MM.1S (cell line): ENCODE measurements around the gene ZCCHC24.

ENCODE experiments used
- EZH2 ChIP-seq: fragments of 300-600 bp; sonication (generic); optimal IDR thresholded peaks from 2 replicates; pipeline ENCODE3; 2017; ENCODE audit warnings: low read depth, mild to moderate bottlenecking, antibody characterized with exemption, low read length, mixed read lengths
- EZH2phosphoT487 ChIP-seq: fragments of 300-600 bp; sonication (generic); IDR thresholded peaks from 2 replicates; pipeline ENCODE4 v1.6.1; 2018; ENCODE audit warnings: antibody characterized with exemption, low read length
- TF ChIP-seq, protein P1 (sequence below): fragments of 300-600 bp; sonication (generic); IDR thresholded peaks from 2 replicates; pipeline ENCODE4 v1.5.1; 2016; ENCODE audit warnings: antibody characterized with exemption, low read length, mixed read lengths

- TF ChIP-seq, protein P1, sequence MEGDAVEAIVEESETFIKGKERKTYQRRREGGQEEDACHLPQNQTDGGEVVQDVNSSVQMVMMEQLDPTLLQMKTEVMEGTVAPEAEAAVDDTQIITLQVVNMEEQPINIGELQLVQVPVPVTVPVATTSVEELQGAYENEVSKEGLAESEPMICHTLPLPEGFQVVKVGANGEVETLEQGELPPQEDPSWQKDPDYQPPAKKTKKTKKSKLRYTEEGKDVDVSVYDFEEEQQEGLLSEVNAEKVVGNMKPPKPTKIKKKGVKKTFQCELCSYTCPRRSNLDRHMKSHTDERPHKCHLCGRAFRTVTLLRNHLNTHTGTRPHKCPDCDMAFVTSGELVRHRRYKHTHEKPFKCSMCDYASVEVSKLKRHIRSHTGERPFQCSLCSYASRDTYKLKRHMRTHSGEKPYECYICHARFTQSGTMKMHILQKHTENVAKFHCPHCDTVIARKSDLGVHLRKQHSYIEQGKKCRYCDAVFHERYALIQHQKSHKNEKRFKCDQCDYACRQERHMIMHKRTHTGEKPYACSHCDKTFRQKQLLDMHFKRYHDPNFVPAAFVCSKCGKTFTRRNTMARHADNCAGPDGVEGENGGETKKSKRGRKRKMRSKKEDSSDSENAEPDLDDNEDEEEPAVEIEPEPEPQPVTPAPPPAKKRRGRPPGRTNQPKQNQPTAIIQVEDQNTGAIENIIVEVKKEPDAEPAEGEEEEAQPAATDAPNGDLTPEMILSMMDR: no peak
- no peak for TF ChIP-seq EZH2
- TF ChIP-seq EZH2phosphoT487: no peak
These were observed 46.8 kb upstream of the ZCCHC24 start for GRCh38 chr10:79492256-79492655.
